Panc1 (cell line): ENCODE results near the gene UQCR11.

Source experiments
- POLR2AphosphoS5 ChIP-seq: IDR thresholded peaks from 2 replicates; pipeline ENCODE4 v1.6.1; 2012; ENCODE audit warnings: mild to moderate bottlenecking, low read depth, low read length, moderate library complexity
- TCF7L2 ChIP-seq: IDR thresholded peaks from 2 replicates; pipeline ENCODE4 v1.6.1; 2011; ENCODE audit warnings: mild to moderate bottlenecking, low read depth, low read length, inconsistent platforms
- TF ChIP-seq, protein P1 (sequence below): fragments of 450-650 bp; IDR thresholded peaks from 2 replicates; pipeline ENCODE4 v1.5.1; 2017; ENCODE audit warnings: mild to moderate bottlenecking

DNA sequence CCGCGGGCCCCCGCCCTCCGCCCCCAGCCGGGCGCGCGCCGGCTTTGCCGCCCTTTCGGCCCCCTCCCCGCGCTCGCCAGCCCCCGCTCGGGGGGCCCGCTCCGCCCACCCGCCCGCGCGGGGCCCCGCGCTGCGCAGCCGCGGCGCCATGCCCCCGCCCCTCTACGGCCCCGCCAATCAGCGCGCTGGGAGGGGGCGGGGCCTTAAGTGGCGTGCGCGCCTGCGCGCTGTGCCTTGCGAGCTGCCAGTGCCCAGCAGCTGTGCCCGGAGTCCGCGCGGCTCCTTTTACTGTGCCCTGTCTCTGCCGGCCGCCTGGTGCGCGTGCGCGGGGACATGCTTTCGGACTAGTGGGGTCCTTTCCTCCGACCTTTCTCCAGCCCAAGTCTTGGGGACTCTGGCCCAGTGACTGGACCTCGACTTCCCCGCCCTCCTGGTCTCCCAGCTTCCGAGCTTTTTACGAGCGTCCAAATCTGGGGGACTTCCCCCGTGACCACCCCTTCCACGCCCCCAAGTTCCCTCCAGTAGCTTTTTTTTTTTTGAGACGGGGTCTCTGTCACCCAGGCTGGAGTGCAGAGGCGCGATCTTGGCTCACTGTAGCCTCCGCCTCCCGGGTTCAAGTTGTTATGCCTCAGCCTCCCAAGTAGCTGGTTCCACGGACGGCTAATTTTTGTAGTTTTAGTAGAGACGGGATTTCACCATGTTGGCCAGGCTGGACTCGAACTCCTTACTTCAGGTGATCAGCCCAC, 12.3 kb downstream of the UQCR11 start, which contains the start of gene MBD3:
- TF ChIP-seq, protein P1, sequence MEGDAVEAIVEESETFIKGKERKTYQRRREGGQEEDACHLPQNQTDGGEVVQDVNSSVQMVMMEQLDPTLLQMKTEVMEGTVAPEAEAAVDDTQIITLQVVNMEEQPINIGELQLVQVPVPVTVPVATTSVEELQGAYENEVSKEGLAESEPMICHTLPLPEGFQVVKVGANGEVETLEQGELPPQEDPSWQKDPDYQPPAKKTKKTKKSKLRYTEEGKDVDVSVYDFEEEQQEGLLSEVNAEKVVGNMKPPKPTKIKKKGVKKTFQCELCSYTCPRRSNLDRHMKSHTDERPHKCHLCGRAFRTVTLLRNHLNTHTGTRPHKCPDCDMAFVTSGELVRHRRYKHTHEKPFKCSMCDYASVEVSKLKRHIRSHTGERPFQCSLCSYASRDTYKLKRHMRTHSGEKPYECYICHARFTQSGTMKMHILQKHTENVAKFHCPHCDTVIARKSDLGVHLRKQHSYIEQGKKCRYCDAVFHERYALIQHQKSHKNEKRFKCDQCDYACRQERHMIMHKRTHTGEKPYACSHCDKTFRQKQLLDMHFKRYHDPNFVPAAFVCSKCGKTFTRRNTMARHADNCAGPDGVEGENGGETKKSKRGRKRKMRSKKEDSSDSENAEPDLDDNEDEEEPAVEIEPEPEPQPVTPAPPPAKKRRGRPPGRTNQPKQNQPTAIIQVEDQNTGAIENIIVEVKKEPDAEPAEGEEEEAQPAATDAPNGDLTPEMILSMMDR = no peak
- peak; percentile 78 for TF ChIP-seq POLR2AphosphoS5
- TF ChIP-seq TCF7L2 = peak; percentile 42; the same call in 1 of the 2 replicates
